GM18861 (cell line): Measurements from ENCODE around the gene OR10H4.
"Not testable (repeated sequence)": the region's sequence is repeated elsewhere in the genome, so short reads cannot be mapped to it uniquely, and the experiment has no call there.

Experiments used
- ATAC-seq: cut with Tn5 transposase; IDR thresholded peaks from one replicate; pipeline ENCODE4 v1.9.1; 2021; ENCODE audit not compliant: unreplicated experiment

Gene OR10H4, protein sequence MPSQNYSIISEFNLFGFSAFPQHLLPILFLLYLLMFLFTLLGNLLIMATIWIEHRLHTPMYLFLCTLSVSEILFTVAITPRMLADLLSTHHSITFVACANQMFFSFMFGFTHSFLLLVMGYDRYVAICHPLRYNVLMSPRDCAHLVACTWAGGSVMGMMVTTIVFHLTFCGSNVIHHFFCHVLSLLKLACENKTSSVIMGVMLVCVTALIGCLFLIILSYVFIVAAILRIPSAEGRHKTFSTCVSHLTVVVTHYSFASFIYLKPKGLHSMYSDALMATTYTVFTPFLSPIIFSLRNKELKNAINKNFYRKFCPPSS

DNA sequence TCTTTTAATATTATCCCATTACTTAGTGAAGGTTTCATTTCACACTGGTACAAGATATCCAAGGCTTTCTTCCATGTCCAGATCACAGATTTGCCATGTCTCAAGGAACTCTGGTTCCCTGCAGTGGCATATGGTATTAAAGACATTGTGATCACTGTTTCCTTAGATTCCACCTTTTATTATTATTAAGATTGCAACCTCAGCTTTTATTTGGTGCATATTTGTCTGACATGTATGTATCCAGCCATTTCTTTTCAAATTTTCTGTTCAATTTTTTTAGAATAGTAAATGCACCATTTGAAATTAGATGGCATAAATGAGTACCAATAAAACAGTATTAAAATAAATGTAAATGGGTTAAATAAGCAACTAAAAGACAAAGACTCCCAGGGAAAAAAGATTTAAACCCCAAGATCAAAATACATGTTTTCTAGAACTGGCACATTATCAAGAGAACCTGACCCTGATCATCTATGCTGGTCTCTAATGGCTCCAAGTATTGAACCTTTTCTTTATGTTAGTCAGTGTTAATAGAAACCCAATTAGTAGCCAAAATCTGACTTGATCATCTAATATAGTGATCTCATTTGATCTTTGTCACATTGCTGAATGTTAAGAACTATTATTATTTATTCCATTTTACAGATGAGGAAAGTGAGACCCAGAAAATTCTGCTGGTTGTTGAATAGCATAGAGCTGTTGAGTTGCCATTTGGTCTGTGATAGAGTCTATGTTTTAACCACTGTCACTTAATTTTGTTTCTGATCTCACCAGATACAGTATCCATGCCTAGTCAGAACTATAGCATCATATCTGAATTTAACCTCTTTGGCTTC, at the start of gene OR10H4:
Gene OR10H4 (plus strand): TSS at position 786 of the 836 bp plus-strand sequence. CDS start 0 bp downstream, at position 786.
- ATAC-seq: no peak

DNA sequence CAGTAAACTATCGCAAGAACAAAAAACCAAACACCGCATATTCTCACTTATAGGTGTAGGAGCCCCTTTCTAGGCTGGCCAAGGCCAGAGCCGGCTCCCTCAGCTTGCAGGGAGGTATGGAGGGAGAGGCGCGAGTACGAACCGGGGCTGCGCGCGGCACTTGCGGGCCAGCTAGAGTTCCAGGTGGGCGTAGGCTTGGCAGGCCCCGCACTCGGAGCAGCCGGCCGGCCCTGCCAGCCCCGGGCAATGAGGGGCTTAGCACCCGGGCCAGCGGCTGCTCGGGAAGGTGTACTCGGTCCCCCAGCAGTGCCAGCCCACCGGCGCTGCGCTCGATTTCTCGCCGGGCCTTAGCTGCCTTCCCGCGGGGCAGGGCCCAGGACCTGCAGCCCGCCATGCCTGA, 49.2 kb upstream of the OR10H4 start:
- not testable (repeated sequence) for ATAC-seq

DNA sequence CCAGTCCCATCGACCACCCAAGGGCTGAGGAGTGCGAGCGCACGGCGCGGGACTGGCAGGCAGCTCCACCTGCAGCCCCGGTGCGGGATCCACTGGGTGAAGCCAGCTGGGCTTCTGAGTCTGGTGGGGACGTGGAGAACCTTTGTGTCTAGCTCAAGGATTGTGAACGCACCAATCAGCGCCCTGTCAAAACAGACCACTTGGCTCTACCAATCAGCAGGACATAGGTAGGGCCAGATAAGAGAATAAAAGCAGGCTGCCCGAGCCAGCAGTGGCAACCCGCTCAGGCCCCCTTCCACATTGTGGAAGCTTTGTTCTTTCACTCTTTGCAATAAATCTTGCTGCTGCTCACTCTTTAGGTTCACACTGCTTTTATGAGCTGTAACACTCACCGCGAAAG, 48.8 kb upstream of the OR10H4 start:
- ATAC-seq: not testable (repeated sequence)

DNA sequence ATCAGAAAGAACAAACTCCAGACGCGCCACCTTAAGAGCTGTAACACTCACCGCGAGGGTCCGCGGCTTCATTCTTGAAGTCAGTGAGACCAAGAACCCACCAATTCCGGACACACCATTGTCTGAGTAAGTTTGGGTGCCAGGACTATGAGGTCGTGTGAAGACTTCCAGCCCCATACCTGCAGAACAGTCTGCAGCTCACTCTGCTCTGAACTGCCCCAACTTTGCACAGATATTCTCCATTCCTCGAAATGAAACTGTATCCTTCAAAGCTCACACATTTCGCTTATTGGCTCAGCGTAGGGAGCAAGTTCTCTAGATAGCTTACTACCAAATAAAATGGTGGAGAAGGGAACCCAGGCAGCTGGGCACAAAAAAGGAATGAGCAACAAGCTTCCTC, 48.3 kb upstream of the OR10H4 start:
- ATAC-seq: no peak

DNA sequence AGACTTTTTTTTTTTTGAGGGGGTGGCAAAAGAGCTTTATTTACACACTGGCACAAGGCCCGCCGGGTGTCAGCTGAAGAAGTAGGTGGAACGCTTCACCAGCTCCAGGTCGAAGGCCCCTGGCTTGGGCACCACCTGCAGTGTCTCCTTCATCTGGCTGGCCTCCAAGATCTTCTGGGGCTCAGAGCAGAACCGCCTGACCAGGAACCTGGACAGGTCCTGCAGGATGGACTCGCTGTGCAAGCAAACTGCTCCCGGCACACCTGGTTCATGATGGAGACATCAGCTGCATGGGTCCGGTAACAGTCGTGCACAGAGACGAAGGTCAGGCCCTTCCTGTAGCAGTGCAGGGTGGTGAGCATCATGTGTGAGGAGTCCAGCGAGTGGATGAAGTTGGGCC, 46.6 kb upstream of the OR10H4 start:
- no peak for ATAC-seq

DNA sequence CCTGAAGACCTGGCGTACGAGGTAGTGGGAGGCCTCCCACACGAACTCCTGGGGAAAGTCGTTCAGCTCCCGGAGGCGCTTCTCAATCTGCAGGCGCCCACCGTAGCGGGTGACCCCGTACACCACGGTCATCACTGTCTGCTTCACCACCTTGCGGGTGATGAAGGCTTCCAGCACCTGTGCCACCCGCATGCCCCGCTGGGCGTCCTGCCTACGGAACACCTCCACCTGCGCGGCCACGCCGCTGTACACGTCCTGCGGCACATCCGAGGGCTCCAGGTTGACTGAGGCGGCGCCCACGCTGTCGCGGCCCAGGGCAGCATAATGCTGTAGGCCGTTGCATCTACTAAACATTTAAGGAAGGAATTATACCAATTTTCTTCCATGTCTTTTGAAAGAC, 45.9 kb upstream of the OR10H4 start:
- not testable (repeated sequence) for ATAC-seq

DNA sequence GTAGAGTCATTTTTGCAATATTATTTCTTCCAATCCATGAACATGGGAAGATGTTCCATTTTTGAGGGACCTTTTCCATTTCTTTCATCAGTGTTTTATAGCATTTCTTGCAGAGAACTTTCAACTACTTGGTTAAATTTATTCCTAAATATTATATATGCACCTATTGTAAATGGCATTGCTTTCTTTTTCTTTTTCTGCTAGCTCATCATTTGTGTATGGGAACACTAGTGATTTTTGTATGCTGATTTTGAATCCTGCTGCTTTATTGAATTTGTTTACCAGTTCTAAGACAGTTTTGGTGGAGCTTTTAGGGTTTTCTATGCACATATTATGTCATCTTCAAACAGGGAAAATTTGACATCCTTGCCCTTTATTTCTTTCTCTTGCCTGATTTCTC, 43.8 kb upstream of the OR10H4 start:
- ATAC-seq: no peak

DNA sequence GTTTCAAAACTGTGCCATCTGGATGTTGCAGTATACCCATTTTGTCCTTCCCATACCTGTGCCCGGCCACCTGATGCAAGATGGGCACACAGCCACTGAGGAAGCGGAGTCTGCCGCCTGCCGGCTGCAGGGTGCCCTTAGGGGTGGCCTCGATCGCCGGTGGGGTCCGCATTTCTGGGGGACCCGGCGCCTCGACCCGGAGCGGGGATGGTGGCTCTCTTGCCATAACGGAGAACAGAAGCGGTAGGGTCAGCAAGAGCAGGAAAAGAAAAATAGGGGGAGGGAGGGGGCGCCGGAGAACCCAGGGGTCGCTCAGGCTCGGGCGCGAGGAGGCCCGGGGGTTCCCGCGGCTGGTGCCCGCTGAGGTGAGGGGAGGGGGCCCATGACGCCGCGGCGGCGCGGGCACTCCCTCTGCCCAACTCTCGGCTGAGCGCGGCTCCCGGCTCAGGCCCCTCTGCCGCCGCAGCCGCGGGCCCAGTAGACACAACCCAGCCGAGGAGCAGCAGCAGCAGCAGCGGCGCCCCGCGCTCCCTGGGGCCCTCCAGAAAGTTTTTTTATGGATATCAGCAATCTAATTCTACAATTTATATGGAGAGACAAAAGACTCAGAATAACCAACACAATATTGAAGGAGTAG, 37.1 kb upstream of the OR10H4 start:
- ATAC-seq: no peak

DNA sequence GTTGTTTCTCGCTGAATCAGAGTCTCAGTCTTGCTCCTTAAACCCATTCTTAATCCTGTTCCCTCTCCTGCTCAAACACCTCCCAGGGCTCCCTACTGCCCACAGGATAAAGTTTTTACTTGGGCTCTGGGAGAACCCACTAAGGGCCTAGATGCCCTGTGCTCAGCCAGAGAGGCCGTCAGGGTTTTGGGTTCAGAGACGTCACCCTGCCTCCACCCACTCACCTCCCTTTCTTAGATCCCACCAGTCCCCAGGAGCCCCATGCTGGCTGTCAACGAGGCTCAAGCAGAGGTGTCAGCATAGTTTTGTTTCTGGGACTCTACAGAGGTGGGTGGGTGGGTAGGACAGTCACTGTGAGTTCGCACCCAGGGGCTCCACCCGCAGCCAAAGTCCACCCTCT, 35.4 kb upstream of the OR10H4 start:
- ATAC-seq: no peak

DNA sequence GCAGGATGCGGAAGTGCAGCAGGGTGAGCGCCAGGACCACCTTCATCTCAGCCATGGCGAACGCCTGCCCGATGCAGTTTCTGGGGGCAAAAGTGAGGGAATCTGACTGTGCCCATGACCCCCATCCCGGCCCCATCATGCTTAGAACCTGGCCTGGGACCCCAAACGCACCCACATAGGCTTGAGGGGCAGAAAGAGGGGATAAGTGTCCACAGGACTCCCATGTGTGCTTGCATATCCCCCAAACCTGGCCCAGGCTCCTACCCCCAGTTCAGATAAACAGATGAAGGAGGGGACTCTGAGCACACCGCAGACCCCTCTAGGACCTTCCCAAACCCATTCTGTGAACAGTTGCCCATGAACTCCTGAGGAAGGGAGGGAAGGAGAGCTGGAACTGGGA, 35.0 kb upstream of the OR10H4 start:
- no peak for ATAC-seq

DNA sequence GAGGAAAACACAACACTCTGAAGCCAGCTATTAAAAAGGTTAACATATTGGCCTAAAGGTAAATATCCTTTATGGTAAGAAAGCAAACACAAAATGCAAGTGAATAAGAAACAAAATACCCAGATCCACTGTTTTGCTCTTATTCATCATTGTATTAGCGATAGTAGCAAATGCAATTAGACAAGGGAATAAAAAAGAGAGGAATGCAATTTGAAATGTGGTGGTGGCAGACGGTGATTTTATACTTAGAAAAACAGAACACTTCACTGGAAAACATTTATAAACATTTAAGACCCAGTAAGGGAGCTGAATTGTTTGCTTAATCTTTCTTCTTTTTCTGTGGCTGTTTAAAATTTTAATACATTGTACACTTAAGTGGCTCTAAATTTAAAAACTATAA, 33.7 kb upstream of the OR10H4 start:
- ATAC-seq: no peak

DNA sequence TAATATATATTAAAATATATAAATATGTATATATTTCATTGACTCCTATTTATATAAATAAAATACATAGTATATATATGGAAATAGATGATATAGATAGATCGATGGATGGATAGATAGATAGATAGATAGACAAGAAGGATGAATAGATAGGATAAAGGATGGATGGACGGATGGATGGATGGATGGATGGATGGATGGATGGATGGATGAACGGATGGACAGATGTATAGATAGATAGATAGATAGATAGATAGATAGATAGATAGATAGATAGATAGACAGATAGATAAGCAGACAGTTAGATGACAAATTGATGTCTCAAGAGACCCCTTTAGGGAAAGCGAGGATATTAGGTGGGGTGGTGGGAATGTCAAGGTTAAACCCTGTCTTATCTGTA, 29.6 kb upstream of the OR10H4 start:
- no peak for ATAC-seq

DNA sequence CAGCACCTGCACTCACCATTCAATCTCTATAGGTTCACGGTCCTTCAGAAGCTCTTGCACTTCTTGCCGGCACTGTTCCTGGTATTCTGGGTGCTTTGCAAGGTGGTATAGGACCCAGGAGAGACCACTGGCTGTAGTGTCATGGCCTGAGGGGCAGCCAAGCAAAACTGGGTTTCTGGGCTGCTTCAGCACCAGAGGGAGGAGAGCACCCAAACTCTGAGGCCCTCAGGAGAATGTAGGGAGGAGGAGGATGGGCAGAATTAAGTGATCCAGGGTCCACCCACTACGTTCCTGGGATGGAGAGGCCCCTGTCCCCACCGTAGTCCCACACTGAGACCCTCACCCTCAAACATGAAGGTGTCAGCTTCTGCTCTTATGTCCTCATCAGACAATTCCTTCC, 26.8 kb upstream of the OR10H4 start:
- ATAC-seq: no peak

DNA sequence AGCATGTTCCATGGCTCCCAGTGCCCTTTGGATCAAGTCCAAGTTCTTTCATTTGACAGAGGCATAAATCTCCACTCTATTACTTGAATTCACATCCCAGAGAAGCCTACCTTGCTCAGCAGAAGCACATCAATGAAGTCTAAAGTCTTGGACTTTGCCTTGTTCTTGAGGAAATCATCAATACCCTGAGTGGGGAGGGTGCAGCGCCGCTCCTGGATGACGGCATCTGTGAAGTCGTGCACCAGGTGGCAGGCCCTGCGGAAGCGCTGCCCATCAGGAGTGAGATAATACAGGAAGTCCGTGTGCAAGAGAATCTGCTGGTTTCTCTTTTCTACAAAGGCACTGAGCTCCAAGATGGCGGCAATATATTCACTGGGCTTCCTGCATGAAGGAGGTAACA, 25.1 kb upstream of the OR10H4 start:
- ATAC-seq: no peak

DNA sequence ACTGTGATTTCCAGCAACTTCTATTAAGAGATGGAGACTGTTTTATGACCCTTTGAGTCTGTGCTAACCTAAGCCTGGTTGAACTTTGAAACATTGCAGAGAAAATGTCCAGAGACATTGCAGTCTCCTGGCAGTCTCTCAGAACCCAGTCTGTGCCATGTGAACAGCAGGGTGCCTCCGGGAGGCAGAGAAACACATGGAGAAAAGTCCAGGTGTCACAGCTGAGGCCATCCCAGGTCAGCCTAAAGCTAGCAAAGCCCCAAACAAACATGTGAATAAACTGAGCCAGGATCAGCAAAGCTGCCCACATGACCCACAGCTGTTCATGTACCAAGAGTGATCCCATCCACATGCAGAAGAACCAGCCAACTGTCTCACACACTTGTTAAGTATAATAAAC, 22.3 kb upstream of the OR10H4 start:
- ATAC-seq: no peak

DNA sequence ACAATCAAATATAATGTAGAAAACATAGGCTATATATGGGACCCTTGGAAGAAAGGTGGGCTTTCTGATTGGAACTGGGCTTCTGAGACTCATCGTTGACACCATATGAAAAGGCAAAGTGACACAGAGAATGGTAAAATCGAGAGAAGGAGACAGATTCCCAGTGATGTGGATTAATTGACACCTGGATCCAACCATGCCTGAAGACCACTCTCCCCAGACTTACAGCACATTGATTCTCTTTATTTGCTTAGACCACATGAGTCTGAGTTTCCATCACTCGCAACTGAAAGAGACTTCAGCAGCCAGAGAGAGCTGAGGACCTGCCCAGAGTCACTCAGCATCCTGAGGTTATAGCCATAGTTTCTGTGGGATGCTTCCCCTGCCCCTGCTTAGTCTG, 20.5 kb upstream of the OR10H4 start:
- no peak for ATAC-seq

DNA sequence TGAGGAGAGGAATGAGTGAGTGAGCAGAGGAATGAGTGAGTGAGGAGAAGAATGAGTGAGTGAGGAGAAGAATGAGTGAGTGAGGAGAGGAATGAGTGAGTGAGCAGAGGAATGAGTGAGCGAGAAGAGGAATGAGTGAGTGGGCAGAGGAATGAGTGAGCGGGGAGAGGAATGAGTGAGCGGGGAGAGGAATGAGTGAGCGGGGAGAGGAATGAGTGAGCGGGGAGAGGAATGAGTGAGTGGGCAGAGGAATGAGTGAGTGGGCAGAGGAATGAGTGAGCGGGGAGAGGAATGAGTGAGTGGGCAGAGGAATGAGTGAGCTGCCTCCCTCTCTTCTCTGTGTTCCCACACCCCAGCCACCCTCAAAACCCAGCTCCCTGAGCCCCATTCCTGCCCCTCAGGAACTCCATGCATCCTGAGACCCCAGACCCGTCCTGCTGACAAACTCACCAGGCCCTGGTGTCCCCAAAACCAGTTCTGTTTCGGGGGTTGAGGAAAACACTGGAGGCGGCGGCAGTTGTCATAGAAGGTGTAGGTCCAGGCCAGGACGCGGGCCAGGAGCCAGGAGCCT, 15.0 kb upstream of the OR10H4 start:
- not testable (repeated sequence) for ATAC-seq

DNA sequence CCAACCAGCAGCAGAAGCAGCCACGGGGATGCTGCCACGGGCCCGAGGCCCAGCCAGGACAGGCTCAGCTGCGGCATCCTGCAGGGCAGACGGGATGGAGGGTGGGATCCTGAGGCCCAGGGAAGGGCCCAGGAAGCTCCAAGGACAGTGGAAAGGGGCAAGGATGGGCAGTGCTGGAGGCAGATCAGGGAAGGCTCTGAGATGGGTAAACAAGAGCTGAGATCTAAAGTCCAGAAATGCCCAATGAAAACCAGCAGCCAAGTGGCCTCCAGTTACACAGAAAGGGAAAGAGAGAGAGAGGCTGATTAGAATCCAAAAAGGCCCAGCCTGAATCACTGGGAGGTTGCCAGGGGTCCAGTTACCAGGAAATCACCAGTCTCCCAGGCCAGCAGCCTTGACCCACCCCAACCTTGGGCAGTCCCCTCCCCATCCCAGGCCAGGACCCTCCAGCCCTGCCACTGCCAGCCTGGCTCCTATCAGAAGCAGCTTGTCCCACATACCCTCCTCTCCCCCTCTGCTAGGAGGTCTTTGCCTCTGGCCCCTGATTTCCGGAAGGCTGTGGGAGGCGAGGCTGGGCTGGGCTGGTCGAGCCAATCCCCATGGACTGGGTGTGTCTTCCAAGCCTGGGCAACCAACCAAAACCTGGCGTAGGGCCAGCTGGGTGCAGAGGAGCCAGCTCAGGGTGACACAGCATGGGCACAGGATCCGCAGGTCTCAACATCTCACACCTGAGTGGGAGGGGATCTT, 14.3 kb upstream of the OR10H4 start, which contains the start of gene CYP4F11:
Gene CYP4F11 (minus strand): TSS at position 198 of the 747 bp plus-strand sequence. CDS start 121 bp downstream, at position 77.
- ATAC-seq: no peak

DNA sequence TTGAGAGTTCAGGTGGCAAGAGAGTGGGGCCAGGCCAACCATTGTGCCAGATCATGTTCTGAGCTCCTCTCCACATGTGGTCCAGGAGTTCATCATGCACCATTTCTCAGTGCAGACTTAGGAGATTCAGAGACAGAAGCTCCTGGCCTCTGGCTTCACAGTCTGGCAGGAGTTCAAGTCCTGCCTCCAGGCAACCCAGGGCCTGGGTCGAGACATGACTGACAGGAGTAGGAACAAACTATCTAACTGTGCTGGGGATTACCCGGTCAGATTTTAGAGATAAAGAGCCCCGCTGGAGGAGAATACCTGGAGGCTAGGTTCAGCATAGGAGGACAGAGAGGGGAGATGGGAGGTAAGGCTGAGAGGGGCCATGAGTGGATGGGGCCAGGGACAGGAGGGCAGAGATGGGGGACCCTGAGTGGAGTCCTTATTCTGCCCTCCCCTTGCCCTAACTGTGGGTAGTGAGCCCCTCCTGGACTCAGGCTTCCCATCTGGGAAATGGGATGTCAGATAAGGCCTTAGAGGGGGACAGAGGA, 13.6 kb upstream of the OR10H4 start:
- ATAC-seq: no peak

DNA sequence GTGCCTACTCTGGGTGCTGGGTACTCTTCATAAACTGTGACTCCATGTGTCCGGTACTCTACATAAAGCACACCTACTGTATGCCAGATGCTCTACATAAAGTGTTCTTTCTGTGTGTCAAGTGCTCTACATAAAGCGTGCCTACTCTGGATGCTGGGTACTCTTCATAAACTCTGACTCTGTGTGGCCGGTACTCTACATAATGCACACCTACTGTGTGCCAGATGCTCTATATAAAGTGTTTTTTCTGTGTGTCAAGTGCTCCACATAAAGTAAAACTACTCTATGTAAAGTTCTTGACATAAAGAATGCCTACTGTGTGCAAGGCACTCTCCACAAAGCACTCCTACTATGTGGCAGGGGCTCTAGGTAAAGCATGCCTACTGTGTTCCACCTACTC, 12.6 kb upstream of the OR10H4 start:
- no peak for ATAC-seq
